Fibroblast of skin of right biceps (primary cell): Measurements from ENCODE around the gene ZDHHC9.

Source experiments
- DNase-seq: peaks from one replicate; pipeline ENCODE4 v3.0.0-alpha.2; 2013

Gene ZDHHC9

DNA sequence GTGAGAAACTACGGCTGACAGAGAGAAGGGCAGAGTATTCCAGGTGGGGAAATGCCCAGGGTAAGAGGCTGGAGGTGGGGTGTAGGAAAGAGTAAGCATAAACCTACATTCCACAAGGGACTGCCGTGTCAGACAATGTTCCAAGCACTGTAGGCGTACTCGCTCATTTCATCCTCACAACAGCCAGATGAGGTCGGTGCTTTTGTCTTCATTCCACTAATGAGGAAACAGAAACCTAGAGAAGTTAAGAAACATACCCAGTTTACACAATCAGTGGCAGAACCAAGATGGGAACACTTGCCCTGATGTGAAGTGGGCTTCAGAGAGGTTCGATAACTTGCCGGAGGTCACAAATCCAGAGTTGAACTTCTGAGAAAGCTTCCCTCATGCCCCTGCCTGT, 59.3 kb downstream of the ZDHHC9 start:
- no peak for DNase-seq

DNA sequence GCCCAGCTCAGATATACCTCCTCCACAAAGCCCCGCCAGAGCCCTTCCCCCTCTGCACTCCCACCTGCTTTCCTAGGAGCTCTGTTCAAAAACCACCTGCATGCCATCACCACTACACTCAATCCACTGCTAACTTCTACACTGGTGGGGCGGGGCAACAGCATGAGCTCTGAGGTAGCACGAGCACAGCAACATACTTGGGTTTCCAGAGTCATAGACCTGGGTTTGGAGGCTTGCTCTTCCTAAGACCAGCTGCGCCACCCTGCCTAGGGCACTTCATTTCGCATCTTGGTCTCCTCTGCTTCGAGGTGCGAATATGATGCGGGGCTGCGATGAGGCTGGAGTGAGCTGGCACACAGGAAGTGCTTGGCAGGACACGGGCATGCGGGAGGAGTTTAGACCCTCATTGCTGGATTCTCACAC, 60.4 kb downstream of the ZDHHC9 start:
- DNase-seq: no peak

DNA sequence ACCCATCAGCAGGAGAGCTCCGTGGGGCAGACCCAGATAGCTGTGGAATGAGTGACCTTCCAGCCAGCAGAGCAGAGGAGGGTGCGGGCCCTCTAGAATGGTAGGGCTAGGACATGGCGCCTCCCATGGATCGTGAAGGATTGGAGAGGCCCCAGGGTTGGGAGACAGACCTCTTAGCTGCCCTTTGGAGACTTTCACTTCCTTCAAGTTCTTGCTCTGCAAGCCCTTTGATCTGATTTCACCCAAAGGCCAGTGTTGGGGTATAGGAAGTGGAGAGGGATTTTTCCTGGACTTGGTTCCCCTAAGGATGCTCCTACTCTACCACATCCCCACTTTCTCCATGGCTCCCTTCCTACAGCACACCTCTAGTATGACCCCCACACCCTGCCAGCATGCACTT, 61.0 kb downstream of the ZDHHC9 start:
- DNase-seq: no peak

DNA sequence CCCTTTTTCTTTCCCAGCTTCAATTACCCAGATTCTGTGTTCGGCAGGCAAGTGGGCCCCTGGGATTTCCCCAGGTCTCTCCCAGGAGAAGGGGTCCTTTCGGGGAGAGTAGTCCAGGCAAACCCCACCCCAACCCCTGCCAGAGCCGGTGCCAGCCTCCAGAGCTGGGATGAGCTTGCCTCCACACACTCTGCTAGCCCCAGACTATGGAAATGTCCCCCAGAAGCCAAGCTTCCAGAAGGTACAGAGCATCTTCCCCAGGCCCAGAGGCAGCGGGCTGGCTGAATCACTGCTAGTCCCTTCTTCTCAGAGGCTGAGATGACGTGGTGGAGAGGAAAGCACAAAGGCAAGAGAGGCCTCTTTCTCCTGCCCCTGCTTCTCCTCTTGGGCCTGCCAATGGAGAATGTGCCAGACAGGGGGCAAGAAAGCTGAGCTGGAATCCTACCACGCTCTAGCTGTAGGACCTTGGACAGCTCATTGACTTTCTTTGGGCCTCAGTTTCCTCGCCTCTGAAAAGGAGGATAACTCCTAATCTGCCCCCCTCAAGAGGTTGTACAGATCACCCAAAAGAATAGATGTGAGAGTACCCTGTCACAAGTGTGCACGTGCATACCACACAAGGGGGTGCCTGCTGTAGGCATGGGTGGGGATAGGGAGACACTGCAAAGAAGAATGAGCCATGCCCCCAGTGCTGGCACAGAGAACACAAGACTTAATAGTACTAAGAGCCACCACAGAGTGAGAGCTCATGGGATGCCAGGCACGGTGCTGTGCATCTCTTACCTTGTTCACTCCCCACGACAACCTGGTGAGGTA, 61.8 kb downstream of the ZDHHC9 start:
- DNase-seq: no peak

DNA sequence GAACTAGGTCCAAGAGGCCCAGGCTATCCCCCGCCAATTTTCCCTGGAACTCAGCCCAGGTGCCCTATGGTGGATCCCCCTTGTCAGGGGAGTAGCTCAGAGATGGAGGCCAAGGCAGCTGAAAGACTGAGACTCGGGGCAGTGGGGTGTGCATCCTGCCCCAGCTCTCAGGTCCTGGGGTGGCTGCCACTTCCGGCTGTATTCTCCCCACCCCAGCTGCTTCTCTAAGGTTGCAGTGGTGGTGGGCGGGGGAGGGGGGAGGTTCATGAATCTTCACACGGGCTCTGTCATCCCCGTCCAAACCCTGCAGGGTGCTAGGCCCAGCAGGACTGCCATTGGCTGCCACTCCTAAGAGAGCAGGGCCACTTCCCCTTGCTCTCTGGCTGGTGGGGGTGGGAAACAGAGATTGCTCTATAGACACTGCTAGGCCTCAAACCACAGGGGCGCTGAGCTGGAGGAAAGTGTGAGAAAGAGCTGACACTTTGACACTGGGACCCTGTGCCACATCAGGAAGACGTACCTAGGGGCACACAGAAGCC, 62.5 kb downstream of the ZDHHC9 start:
- no peak for DNase-seq

DNA sequence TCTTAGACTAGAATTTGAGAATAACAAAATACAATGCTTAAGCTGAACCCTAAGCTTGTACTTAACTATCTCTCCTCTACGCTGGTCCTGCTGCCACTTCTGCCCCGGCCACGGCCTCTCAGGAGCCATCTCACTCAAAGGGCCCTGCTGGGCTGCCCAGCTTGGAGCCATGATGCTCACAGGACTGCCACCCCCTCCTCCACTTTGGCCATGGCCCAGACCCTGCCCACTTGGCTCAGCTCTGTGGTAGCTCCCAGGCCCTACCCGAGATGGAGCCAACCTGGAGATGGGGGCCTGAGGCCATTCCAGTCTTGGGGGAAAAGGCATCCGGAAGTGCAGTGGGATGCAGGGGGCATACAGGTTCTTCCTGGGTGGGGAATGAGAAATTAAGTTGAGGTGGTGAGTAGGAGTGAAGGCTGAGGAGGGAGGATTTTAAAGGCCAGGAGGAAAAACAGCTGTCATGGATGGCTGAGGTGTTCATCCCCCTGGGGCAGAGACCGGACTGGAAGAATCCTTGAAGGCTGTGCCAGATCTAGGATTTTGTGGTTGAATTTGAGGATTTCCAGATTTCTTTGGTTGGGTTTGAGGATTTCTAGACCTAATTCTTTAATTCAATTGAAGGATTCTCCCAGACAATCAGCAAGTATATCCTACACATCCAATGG, 63.1 kb downstream of the ZDHHC9 start:
- no peak for DNase-seq

DNA sequence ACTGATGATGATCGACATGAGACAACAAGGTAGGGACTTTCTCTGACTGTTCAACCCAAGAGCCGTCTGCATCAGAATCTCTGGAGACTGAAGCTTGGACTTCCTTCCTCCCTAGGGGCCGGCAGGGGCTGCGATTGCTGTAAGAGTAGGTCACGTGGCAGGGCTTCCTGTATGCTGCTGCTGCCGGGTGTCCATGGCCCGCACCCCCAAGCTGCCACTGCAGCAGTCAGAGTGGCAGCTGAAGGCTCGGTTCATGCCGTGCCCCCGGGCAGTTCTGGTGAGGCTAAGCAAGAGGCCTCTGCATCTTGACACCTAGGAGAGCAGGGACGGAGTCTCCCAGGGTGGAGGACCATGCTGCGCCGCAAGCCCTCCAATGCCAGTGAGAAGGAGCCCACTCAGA, 63.9 kb downstream of the ZDHHC9 start, which contains the start of gene SASH3:
SASH3 (plus strand) TSS at position 203 of the 400 bp plus-strand sequence; CDS start at position 352, 149 bp downstream.
- DNase-seq: no peak

DNA sequence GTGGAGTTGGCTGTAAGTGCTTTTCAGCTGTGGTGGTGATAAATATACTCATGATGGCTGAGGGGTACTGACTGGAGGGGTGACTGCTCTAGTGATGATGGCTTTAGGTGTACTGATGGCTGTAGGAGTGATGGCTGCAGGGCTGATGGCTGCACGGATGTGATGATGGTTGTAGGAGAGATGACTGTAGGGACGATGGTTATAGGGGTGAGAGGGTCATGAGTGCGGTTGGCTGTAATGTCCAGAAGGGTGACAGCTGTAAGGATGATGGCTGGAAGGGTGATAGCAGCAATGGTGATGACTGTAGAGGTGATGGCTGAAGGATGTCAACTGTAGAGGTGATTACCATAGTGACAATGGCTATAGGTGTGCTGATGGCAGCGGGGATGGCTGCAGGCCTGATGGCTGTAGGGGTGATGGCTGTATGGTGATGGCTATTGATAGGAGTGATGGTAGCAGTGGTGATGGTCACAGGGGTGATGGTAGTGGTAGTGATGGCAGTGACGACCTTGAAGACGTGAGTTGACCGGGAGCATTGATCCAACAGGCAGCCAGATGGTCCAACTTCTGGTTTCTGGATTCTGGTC, 64.5 kb downstream of the ZDHHC9 start:
- no peak for DNase-seq

DNA sequence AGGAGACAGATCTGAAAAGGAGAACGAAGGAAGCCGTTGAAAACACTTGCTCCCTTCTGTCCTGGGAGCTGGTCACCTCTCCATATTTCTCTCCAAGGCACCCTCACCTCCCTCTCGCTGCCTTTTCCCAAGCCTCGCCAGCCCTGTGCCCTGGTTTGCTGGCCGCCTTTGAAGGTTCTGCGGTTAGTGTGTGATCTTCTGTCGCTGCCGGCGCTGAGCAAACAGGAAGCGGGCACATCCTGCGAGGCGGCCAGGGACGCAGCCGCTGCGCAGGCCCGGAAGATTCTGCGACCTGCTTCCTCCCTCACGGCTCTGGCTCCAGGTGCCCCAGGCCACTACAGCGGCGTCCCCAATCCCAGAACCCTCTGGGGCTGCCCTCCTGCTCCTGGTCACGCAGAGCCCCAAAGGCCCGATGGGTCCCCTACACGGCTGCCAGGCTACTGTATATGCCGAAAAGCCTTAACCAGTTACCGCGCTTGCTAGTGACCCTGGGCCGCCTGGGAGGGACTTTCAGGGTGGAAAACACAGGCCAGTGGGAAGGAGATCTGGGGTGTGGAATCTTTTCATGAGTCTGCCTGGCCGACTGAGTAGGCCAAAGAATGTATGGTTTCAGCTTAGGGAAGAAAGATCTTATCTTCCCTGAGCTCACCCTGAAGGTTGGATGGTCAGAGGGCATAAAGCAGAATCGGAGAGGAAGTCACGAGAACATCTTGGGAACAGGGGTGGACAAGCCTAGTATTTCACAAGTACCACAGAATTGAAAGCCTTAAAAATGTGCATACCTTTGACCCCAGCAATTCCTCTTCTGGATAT, 66.3 kb downstream of the ZDHHC9 start:
- DNase-seq: no peak

DNA sequence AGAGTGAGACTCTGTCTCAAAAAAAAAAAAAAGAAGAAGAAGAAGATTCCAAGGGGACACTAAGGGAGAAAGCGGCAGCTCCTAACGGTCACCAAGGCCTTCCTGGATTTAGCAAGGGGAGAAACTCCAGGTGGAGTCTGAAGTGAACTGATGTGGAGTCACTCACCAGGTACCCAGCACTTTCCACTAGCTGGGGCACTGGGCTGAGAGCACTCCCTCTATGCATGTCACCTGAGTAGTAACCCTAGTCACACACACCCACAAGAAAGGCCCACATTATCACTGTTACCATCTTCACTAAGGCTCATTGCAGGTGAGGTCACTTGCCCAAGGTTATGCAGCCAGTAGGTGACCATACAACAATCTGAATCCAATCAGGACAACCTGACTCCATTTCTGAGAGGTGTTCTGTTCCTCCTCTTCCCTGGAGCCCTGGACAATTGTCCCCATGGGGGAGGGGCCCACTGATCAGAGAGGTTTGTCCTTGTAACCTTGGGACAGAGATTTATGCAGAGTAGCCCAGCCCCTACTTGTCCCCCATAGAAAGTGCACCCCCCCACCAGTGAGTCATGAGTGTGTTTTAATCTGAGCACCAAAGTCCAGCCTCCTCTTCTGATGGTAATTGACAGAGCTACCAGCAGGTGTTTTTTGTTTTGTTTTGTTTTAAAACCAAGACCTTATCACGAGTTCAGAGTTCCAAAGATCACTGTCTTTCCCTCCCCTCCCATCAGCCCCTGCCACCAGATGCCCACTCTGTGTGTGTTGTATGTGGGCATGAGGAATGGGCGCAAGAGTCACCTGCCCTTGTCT, 69.8 kb downstream of the ZDHHC9 start:
- no peak for DNase-seq

DNA sequence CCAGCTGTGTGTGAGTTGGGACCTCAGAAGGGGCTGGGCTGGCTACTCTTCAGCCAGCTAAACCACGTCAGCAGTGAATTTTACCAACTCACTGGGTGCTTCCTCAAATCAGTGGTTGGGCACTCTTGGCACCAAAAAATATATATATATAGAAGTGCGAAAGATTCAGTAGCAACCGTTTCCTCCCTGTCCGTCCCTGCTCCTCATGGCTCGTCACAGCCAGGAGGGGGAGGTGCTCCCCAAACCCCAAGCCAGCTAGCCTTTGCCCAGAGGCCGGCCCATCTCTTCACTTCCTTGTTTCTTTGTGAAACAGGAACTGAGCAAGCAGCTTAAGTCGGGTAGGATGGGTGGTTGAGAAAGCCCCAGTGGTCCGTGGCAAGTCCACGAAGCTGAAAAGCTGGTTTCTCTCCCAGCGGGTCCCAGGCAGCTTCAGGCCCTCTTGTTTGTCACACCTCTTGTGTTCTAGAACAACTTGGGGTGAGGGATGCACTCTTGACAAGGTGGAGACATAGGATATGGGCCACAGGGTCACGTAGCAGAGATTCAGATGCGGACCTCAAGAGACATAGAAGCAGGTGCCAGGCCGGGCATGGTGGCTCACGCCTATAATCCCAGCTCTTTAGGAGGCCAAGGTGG, 70.8 kb downstream of the ZDHHC9 start:
- no peak for DNase-seq

DNA sequence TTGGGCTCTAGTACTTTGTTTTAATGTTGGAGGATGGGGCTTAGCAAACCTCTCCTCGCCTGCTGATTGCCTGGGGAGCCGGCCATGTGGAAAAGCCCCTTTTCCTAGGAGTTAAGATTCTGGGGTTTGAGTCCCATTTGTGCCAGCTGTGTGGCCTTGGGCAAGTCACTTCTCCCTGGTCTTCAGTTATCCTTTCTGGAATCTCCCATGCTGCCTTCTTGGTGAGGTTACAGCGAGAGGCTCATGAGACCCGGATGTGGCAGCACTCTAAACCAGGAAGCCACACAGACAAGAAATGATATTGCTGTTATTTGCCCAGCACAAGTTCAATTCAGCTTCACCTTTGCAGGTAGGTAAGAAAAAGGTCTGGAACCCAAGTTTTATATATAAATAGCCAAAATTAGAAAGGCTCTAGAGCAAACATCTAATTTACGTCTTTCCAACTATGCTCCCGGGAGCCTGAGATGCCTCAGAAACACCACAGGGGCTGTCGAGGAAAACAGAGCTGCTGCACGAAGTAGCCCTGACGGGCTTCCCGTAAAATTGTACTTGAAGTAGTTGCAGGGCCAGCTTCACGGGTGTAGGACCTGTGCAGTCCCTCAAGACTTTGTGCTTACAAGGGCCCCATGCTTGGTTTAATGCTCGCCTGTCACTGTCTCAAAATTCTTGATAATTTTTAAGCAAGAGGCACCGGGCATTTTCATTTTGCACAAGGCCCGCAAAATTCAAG, 72.3 kb downstream of the ZDHHC9 start:
- DNase-seq: no peak

DNA sequence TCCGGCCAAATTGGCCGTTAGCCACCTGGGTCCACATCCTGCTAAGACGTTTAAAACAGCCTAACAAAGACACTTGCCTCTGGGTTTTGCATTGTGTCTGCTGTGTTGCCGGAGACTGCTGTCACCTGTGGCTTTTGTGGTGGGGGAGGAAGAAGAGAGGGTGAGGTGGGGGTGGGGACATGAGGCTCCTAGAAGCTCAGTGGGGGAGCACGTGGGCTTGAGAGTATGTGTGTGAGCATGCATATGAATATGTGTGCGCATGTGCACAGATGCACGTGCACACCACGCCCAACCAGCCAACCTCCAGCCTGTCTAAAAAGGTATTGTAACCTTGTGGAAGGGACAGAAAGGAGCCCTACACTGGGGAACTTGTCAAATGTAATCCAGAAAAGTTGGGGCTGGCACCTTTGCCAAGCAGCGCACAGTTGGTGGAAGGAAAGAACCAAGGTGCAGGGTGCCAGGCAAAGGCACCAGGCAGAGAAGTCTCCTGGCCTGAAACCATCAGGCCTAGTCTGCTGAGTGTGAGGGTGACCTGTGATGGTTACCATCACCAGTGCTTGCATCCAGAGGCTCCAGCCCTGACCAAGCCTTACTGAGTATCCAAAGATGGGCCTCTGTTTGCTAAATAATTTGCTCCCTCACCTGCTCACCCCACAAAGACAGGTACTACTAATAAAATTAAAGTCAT, 74.1 kb downstream of the ZDHHC9 start:
- DNase-seq: no peak

DNA sequence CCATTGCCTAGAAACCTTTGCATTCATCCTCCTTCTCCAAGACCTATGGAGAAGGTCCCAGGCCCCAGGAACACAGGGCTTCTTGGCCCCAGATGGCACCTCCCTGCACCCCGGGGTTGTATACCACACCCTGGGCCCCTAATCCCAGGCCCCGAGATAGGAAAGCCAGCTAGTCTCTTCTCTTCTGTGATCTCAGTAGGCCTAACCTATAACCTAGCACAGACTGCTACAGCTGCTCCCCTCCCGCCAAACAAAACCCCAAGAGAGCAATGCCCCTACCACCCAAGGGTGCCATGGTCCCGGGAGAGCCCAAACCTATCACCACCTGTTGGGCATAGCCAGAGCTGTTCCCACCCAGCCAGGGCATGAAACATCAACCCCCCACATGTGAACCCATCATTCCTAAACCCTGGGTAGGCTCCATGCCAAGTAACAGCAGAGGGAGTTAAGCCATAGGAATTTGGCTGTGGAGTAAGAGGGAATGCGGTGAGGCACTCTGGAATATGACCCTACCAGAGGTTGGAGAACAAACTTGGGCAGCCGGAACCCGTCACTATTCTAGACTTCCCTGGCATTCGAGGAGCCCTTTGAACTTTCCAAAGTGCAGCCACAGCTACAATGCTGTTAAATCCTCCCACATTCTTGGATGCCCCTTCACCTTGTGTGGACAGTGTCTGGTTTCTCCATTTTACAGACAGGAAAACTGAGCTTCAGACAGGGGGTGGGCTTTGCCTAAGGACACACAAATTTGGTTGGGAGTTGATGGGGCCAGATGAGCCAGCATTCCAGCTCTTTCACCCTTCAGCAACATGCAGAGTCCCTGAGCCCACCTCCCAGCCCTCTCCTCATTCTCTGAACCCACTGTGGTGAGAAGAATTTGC, 74.9 kb downstream of the ZDHHC9 start:
- peak; percentile 34 for DNase-seq

DNA sequence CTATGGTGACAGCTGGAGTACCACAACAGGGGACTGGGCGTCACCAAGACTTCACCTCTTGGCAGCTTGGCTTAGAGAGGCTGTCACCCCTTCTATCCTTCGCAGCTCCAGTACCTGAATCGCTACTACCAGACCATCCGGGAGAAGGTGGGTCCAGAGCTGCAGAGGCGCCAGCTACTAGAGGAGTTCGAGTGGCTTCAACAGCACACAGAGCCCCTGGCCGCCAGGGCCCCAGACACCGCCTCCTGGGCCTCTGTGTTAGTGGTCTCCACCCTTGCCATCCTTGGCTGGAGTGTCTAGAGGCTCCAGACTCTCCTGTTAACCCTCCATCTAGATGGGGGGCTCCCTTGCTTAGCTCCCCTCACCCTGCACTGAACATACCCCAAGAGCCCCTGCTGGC, 75.5 kb downstream of the ZDHHC9 start:
- DNase-seq: no peak

DNA sequence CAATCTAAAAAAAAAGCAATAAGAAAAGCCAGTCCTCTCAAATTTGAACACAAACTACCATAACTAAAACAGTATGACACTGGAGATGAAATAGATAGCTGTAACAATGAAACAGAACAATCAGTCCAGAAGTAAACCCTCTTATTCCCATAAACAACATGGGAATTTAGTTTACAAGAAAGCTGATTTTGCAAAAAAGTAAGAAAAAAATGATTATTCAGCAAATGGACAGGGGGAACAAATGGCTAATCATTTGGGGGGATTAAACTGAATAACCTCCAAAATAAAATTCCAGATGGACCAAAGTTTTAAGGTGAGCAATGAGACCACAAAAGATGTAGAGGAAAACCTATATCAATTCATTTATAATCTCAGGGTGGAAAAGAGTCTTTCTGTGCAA, 80.0 kb downstream of the ZDHHC9 start:
- no peak for DNase-seq

DNA sequence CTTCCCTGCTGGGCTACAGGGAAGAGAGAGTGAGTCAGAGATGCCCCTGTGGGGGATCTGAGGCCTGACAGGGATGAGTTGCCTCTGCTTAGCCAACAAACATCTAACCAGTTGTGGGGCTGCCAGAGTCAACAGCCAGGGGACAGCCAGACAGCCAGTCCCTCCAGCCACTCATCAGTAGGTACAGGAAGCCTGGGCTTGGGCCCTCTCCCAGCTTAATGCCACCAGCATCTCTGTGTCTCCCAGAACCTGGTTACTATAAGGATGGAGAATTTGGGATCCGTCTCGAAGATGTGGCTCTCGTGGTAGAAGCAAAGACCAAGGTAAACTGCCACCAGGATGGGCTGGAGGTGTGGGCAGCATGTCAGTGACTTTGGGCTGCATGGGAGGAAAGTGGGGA, 81.2 kb downstream of the ZDHHC9 start:
- peak; percentile 4 for DNase-seq

DNA sequence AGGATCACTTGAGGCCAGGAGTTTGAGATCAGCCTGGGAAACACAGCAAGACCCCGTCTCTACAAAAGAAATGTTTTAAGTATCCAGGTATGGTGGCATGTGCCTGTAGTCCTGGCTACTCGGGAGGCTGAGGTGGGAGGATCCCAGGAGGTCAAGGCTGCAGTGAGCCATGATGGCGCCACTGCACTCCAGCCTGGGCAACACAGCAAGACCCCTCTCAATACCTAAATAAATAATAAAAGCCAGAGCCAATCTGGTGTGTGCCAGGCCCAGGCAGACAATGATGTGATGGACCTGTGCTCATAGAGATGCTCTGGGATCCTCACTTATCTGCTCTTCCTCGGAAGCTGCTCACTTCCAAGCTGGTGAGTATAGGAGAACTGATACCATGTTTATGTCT, 82.1 kb downstream of the ZDHHC9 start:
- DNase-seq: no peak

DNA sequence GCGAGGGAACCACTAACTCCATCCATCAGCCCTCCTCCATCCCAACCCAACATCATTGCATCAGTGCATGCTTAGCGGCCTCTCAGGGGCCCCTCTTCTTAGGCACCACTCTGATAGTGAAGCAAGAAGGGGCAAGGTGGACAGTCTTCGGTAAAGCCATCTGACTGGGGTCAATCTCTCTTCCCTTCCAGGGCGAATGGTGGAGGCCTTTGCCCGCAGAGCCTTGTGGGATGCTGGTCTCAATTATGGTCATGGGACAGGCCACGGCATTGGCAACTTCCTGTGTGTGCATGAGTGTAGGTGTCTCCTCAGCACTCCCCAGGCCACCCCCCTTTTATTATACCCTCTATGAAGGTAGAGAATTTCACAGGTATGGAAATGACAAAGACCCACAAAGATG, 82.7 kb downstream of the ZDHHC9 start:
- no peak for DNase-seq
